Transverse colon (tissue), 3 donors: ENCODE measurements around the gene DYNC1H1.

Experiments
- EP300 ChIP-seq: sonication (generic); formaldehyde crosslinking; IDR thresholded peaks from one replicate; pipeline ENCODE4 v1.6.1; 2017; ENCODE audit warnings: antibody characterized with exemption, low read depth
- TF ChIP-seq, protein P1 (sequence below), 5 experiments: fragments of 200-600 bp in 3 of 5; fragments of 450-650 bp in 2 of 5; sonication (generic) in 3 of 5; IDR thresholded peaks; 1 replicate in 2 of 5; 2 replicates in 3 of 5; pipeline ENCODE4 v1.5.1; 2016 to 2017; ENCODE audit warnings: antibody characterized with exemption in 5 of 5, inconsistent platforms in 3 of 5, mild to moderate bottlenecking in 2 of 5, moderate library complexity in 1 of 5

DNA sequence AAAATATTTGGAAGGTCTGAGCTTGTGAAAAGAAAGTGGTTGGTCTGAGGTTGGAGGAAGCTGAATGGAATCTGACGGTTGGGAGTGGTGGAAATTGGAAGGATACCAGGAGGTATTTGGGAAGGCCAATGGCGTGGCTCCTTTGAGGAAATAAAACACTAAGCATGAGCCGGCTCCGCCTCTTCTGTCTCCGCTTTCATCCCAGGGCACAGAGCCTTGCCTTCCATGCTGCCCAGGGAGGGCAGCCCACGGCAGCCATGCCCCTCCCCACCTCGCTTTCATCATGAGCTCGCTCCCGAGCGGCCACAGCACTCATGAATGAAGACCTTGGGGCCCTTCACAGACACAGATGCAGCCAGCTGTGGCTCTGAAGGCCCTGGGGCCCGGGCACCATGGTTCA, 86.3 kb downstream of the DYNC1H1 start:
- TF ChIP-seq EP300, result no peak
- TF ChIP-seq, protein P1, sequence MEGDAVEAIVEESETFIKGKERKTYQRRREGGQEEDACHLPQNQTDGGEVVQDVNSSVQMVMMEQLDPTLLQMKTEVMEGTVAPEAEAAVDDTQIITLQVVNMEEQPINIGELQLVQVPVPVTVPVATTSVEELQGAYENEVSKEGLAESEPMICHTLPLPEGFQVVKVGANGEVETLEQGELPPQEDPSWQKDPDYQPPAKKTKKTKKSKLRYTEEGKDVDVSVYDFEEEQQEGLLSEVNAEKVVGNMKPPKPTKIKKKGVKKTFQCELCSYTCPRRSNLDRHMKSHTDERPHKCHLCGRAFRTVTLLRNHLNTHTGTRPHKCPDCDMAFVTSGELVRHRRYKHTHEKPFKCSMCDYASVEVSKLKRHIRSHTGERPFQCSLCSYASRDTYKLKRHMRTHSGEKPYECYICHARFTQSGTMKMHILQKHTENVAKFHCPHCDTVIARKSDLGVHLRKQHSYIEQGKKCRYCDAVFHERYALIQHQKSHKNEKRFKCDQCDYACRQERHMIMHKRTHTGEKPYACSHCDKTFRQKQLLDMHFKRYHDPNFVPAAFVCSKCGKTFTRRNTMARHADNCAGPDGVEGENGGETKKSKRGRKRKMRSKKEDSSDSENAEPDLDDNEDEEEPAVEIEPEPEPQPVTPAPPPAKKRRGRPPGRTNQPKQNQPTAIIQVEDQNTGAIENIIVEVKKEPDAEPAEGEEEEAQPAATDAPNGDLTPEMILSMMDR (IDR thresholded peaks at IDR 0.05), result no peak
